GM18867 (cell line): Measurements from ENCODE around the gene PLCB1.

Experiments
- ATAC-seq: cut with Tn5 transposase; IDR thresholded peaks from one replicate; pipeline ENCODE4 v1.9.1; 2021; ENCODE audit warnings: mild to moderate bottlenecking, moderate library complexity; ENCODE audit not compliant: unreplicated experiment

PLCB1 gene

GRCh38 chr20:8525017-8525343 lies 392.9 kb downstream of the PLCB1 start:
- ATAC-seq = no peak

- no peak for ATAC-seq
These were observed 394.5 kb downstream of the PLCB1 start for GRCh38 chr20:8526610-8527009.

GRCh38 chr20:8527998-8528723 lies 396.1 kb downstream of the PLCB1 start:
- ATAC-seq = peak; percentile 80

- ATAC-seq = no peak
These were observed 398.0 kb downstream of the PLCB1 start for GRCh38 chr20:8530022-8530421.

DNA sequence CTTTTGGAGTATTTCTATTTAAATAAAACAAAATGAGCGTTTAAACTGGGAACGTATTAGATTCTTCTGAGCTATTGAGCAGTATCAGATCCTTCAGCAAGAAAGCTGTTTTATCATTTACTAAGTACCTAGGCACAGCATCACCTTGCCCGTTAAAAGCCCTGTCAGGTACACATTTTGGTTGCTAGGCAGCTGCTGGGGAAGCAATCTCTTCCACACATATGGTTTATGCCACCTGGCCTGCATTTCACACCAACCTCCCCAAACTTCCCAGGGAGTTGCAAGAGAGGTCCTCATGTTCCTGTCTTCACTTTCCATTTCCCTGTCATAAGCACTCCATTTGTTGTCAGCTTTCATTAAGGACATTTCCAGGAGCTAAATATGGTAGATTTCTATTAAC lies 400.1 kb downstream of the PLCB1 start:
- ATAC-seq = no peak

GRCh38 chr20:8534368-8535160 lies 402.5 kb downstream of the PLCB1 start:
- no peak for ATAC-seq

DNA sequence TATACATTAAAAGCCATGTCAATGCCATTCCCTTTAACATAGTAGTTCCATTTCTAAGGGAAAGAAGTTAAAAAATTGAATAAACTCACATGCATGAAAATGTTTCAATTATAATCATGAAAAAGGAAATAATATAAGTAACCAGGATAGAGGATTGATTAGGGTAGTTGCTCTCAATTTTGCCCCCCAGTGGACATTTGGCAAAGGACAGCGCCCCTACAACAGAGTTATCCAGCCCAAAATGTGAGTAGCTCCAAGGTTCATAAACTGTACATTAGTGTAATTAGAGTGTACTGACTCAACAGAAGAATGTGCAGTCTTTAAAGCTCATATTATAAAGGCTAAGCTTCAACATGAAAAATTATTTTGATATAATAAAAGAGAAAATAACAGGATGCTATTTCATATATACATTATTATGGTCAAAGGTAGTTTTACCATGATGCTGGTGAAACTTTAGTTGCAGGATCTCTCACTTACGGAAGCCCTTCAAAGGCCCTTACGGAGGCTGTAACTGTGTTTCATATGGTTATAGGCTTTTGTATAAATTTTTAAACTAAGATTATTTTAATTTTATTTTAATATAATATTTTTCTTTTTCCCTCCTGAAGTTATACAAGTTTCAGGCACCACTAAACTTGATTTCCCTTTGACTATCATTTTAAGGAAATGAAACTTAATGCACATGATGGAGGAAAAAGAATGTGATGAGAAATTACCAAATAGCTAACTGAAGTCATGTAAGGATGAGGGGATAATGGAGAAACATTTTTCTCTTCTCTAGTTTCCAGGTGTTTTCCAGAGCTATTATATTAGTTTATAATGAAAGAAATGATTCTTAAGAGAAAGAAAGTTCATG lies 403.6 kb downstream of the PLCB1 start:
- ATAC-seq = no peak

DNA sequence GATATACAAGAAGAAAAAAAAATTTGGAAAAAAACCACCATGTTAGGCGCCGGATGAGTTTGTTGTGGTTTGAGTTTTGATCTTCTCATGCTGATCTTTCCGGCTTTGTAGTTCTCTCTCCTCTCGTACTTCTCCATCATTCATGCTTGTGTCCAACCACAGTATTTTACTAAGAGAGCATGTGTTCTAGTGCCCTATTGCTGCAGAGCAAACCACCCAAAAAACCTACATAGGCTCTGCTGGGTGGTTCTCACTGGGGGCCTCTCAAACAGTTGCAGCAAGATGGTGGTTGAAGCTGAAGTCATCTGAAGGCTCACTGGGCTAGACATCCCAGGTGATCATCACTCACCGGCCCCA lies 404.2 kb downstream of the PLCB1 start:
- no peak for ATAC-seq

- ATAC-seq = no peak
These were observed 408.4 kb downstream of the PLCB1 start for GRCh38 chr20:8540466-8540865.

DNA sequence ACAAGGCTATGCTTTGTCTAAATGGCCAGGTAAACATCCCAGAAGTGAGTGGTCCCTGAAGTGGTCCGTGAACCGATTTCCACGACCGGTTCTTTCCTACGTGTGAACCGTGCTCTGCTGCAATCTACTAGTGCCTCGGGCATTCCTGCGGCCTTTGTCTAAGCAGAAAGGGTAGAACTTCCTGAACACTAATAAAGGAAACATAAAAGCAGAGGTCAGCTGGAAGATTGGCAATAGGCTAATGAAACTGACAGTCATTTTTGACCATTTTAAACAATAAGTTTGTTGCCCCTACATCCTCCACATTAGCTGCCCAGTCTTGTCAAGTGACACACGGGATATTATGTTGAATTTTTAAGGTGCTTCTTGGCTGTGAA lies 410.0 kb downstream of the PLCB1 start:
- no peak for ATAC-seq

DNA sequence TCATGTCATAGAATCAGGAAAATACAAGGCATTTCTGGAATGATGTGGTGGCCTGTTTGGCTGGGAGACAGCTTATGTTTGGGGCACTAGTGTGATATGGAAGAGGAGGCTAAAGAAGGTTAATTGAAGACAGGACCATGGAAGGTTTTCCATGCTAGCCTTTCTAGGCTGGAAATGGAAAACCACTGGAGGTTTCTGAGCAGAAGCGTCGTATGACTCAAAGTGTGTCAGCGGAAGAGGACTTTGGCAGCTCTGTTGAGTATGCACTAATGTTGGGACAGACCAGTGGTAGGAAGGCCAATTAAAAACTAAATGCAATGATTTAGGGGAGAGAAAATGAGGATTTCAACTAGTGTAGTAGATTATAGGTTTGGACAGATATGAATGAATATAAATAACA lies 413.1 kb downstream of the PLCB1 start:
- no peak for ATAC-seq

- no peak for ATAC-seq
These were observed 415.1 kb downstream of the PLCB1 start for GRCh38 chr20:8547035-8547650.

GRCh38 chr20:8547968-8548588 lies 416.0 kb downstream of the PLCB1 start:
- no peak for ATAC-seq

GRCh38 chr20:8549192-8549591 lies 417.1 kb downstream of the PLCB1 start:
- ATAC-seq = no peak

DNA sequence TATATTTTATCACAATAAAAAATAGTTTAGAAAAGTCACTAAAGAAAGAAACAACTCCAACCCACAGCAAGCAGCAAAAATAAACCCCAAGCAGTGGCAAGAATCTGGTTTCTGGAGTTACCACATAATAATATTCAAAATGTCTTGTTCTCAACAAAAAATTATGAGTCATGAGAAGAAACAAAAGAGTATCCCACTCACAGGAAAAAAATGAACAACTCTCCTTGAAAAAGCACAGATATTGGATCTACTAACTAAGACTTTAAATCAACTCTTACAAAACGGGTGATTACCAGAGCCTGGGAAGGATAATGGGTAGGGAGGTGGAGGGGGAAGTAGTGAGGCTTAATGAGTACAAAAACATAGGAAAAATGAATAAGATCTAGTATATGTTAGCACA lies 425.6 kb downstream of the PLCB1 start:
- ATAC-seq = no peak

DNA sequence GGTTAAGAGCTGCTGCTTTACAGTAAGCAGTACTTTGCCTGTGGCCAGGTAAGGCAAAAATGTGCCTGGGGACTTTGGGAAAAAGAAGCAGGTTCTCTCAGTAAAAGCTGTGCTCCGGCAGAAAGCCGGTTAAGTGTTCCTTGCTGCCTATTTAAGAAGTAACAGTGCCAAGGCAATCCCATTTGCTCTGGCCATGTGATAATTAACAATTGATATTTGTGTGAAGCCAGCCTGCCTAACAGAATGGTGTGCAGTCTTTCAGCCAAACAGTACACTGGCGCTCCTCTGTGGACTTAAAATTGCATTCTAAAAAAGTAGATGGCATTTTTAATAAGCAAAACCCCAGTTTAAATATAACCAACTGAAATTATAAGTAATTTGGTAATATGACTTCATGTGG lies 430.3 kb downstream of the PLCB1 start:
- ATAC-seq = no peak

GRCh38 chr20:8568075-8568474 lies 436.0 kb downstream of the PLCB1 start:
- ATAC-seq = no peak

- no peak for ATAC-seq
These were observed 437.7 kb downstream of the PLCB1 start for GRCh38 chr20:8569766-8570165.

GRCh38 chr20:8571611-8572010 lies 439.5 kb downstream of the PLCB1 start:
- no peak for ATAC-seq

DNA sequence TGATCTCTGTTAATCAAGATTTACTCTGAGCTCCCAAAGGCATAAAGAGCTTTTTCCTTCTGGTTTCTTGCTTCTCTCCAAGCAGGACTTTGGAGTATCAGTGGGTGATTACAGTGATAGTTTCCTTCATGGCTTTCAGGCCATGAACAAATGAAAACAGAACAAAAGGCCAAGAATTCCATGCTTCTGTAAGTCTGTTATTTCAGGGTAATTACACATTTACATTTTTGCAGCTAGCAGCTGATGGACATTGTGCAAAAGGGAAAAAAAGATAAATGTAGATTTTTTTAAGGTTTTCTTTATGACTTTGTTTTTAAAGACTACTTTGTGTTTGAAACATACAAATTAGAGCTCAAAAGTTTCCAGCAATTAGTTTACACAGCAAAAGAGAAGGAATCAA lies 441.6 kb downstream of the PLCB1 start:
- no peak for ATAC-seq

DNA sequence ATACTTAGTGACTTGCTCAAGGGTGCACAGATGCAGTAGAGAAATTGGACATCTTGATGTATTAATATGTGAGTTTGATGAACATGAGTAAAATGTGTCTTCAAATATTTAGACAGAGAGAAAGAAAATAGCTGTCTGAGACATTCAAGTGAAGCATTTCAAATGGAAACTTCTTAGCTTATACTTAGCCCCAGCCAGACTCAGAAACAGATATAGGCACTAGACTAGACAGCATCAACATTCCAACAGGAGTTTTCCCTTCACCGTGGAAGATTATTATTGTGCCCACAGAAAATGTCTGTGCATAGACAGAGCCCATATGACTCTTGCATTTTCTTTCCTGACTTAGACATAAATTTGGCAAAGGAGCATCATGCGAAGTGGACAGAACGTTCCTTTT lies 443.0 kb downstream of the PLCB1 start:
- ATAC-seq = no peak
